WTC11 (cell line): Measurements from ENCODE around the gene C3orf22. TPM values are rescaled to one million over a fixed set of nuclear protein-coding genes. Genes with fewer than 3 reads are reported as not detected.

ENCODE experiments used
- ATAC-seq: fragments of 200-7000 bp; cut with Tn5 transposase; 2 replicates; pipeline ENCODE4 v1.10.0; 2021; ENCODE audit warnings: mild to moderate bottlenecking, moderate library complexity
- CTCF ChIA-PET: fragments of 300-600 bp; sonication (Branson Sonifier 250); formaldehyde crosslinking; loops from one replicate; lab custom pipeline; 2021; ENCODE audit warnings: antibody characterized with exemption; lab: Charles Lee
- POLR2A ChIA-PET: fragments of 350-600 bp; sonication (Branson Sonifier 250); formaldehyde crosslinking; loops from one replicate; lab custom pipeline; 2021; ENCODE audit warnings: antibody characterized with exemption; lab: Charles Lee
- DNase-seq: peaks from one replicate; pipeline ENCODE4 v3.0.0; 2021; ENCODE audit warnings: low spot score
- H3K27ac Mint-ChIP-seq: 2 replicates; pipeline ENCODE4 v1.8.0; 2021; ENCODE audit warnings: mixed read lengths
- H3K27me3 Mint-ChIP-seq: 2 replicates; pipeline ENCODE4 v1.8.0; 2021; ENCODE audit warnings: low read depth, mild to moderate bottlenecking, moderate library complexity, mixed read lengths
- H3K36me3 Mint-ChIP-seq: 2 replicates; pipeline ENCODE4 v1.8.0; 2021; ENCODE audit warnings: mixed read lengths
- H3K4me1 Mint-ChIP-seq: 2 replicates; pipeline ENCODE4 v1.8.0; 2022; ENCODE audit warnings: mixed read lengths
- H3K4me3 Mint-ChIP-seq: 2 replicates; pipeline ENCODE4 v1.8.0; 2021; ENCODE audit warnings: mild to moderate bottlenecking, moderate library complexity, mixed read lengths
- H3K9me3 Mint-ChIP-seq: 2 replicates; pipeline ENCODE4 v1.8.0; 2021; ENCODE audit warnings: mixed read lengths
- CDX4 ChIP-seq: fragments of 250-450 bp; sonication (Bioruptor Pico); IDR thresholded peaks from 2 replicates; pipeline ENCODE4 v1.9.0; 2021; ENCODE audit warnings: moderate library complexity, mild to moderate bottlenecking, inconsistent platforms, borderline replicate concordance
- CTCF ChIP-seq: fragments of 200-600 bp; IDR thresholded peaks from 2 replicates; pipeline ENCODE4 v1.8.0; 2022; ENCODE audit warnings: antibody characterized with exemption
- E2F4 ChIP-seq: sonication (generic); formaldehyde crosslinking; IDR thresholded peaks from 2 replicates; pipeline ENCODE4 v1.8.1; 2022; ENCODE audit warnings: low read depth, mild to moderate bottlenecking, moderate library complexity, missing genetic modification reagents, borderline replicate concordance
- FOXP1 ChIP-seq: sonication (generic); formaldehyde crosslinking; IDR thresholded peaks from 2 replicates; pipeline ENCODE4 v1.8.0; 2022; ENCODE audit warnings: missing genetic modification reagents, mild to moderate bottlenecking, moderate library complexity, borderline replicate concordance
- GABPB1 ChIP-seq: sonication (generic); formaldehyde crosslinking; IDR thresholded peaks from 2 replicates; pipeline ENCODE4 v1.8.1; 2023; ENCODE audit warnings: mild to moderate bottlenecking, missing genetic modification reagents
- IRF2 ChIP-seq: sonication (generic); formaldehyde crosslinking; IDR thresholded peaks from 2 replicates; pipeline ENCODE4 v1.8.0; 2022; ENCODE audit warnings: low read depth, missing genetic modification reagents, borderline replicate concordance
- MAX ChIP-seq: sonication (generic); formaldehyde crosslinking; IDR thresholded peaks from 2 replicates; pipeline ENCODE4 v1.8.0; 2022; ENCODE audit warnings: mild to moderate bottlenecking, missing genetic modification reagents
- NFATC4 ChIP-seq: fragments of 250-450 bp; sonication (Bioruptor Pico); IDR thresholded peaks from 2 replicates; pipeline ENCODE4 v1.9.0; 2021; ENCODE audit warnings: mild to moderate bottlenecking
- NFE2L1 ChIP-seq: sonication (generic); formaldehyde crosslinking; IDR thresholded peaks from 2 replicates; pipeline ENCODE4 v1.8.1; 2023; ENCODE audit warnings: missing genetic modification reagents
- NR1H2 ChIP-seq: sonication (generic); formaldehyde crosslinking; IDR thresholded peaks from 2 replicates; pipeline ENCODE4 v1.9.0; 2021; ENCODE audit warnings: mild to moderate bottlenecking, moderate library complexity, missing genetic modification reagents
- NR3C1 ChIP-seq: sonication (generic); formaldehyde crosslinking; conservative IDR thresholded peaks from 2 replicates; pipeline ENCODE4 v1.8.1; 2023; ENCODE audit warnings: low read depth, mild to moderate bottlenecking, missing genetic modification reagents
- OVOL2 ChIP-seq: fragments of 250-450 bp; sonication (Bioruptor Pico); IDR thresholded peaks from 2 replicates; pipeline ENCODE4 v1.9.0; 2021; ENCODE audit warnings: mild to moderate bottlenecking, borderline replicate concordance
- SMAD3 ChIP-seq: sonication (generic); formaldehyde crosslinking; IDR thresholded peaks from 2 replicates; pipeline ENCODE4 v1.8.0; 2022; ENCODE audit warnings: missing genetic modification reagents, mild to moderate bottlenecking, borderline replicate concordance
- SOX15 ChIP-seq: fragments of 250-450 bp; sonication (Bioruptor Pico); IDR thresholded peaks from 2 replicates; pipeline ENCODE4 v1.9.0; 2021; ENCODE audit warnings: mild to moderate bottlenecking
- STAT6 ChIP-seq: sonication (generic); formaldehyde crosslinking; conservative IDR thresholded peaks from 2 replicates; pipeline ENCODE4 v1.8.1; 2023; ENCODE audit warnings: mild to moderate bottlenecking, low read depth, missing genetic modification reagents, moderate library complexity
- TP53 ChIP-seq: sonication (generic); formaldehyde crosslinking; IDR thresholded peaks from 2 replicates; pipeline ENCODE4 v1.8.1; 2023; ENCODE audit warnings: mild to moderate bottlenecking, missing genetic modification reagents
- ZMAT4 ChIP-seq: fragments of 250-450 bp; sonication (Bioruptor Pico); IDR thresholded peaks from 2 replicates; pipeline ENCODE4 v1.9.0; 2021; ENCODE audit warnings: mild to moderate bottlenecking
- ZNF219 ChIP-seq: sonication (generic); formaldehyde crosslinking; IDR thresholded peaks from 2 replicates; pipeline ENCODE4 v1.8.0; 2023; ENCODE audit warnings: missing genetic modification reagents, mild to moderate bottlenecking, borderline replicate concordance
- ZSCAN18 ChIP-seq: fragments of 250-450 bp; sonication (Bioruptor Pico); IDR thresholded peaks from 2 replicates; pipeline ENCODE4 v2.1.2; 2022; ENCODE audit warnings: mild to moderate bottlenecking, moderate library complexity
- total RNA-seq: library from RNA; stranded (reverse); gene quantifications from 3 replicates; pipeline ENCODE4 v1.2.3, GENCODE V29; 2021
- TF ChIP-seq, protein P1 (sequence below): sonication (generic); formaldehyde crosslinking; IDR thresholded peaks from 2 replicates; pipeline ENCODE4 v1.8.0; 2022; ENCODE audit warnings: mild to moderate bottlenecking, missing genetic modification reagents
- TF ChIP-seq, protein P2 (sequence below): sonication (generic); formaldehyde crosslinking; IDR thresholded peaks from 2 replicates; pipeline ENCODE4 v1.8.0; 2022; ENCODE audit warnings: mild to moderate bottlenecking, missing genetic modification reagents
- TF ChIP-seq, protein P3 (sequence below): sonication (generic); formaldehyde crosslinking; IDR thresholded peaks from 2 replicates; pipeline ENCODE4 v1.8.1; 2022; ENCODE audit warnings: low read depth, missing genetic modification reagents, borderline replicate concordance

The C3orf22 gene
- total RNA-seq, 1 experiment from 2014 or later: not detected

GRCh38 chr3:126581569-126581968 lies 22.8 kb upstream of the C3orf22 start (continued):
- TF ChIP-seq IRF2 (CRISPR knock-in tag): no peak
- no peak for TF ChIP-seq NFE2L1 (CRISPR knock-in tag)
- TF ChIP-seq SMAD3 (CRISPR knock-in tag): no peak
- no peak for TF ChIP-seq OVOL2 (CRISPR knock-in tag)

DNA sequence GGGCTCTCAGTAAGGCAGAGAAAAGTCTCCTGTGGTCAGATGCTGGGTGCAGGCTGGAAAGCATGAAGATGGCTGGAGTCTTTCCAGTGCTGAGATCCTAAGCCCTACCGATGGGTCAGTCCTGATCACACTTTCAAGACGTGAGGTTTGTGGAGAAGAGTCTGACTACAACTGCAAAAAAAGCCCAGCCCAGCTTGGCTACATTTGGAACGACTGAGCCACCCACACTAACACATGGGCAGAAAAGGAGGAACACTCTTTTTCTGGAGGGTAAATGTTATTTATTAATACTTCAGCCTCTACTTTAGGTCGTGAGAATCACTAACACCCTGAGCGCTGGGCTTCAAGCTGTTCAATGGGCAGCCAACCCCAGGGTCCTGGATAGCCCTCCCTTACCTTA lies 22.0 kb upstream of the C3orf22 start:
- H3K27ac Mint-ChIP-seq: no peak overlapping the region
- ATAC-seq (no peak), DNase-seq (no peak)
- POLR2A ChIA-PET: interaction anchor here (0.7 kb wide), 1 partner anchor 39 kb away, joined by 4 read pairs; no protein-coding TSS in a partner anchor
- no peaks in the 10 kb centered on the region for H3K36me3 Mint-ChIP-seq
- no peak for TF ChIP-seq NR1H2 (CRISPR knock-in tag)
- TF ChIP-seq, protein P1, sequence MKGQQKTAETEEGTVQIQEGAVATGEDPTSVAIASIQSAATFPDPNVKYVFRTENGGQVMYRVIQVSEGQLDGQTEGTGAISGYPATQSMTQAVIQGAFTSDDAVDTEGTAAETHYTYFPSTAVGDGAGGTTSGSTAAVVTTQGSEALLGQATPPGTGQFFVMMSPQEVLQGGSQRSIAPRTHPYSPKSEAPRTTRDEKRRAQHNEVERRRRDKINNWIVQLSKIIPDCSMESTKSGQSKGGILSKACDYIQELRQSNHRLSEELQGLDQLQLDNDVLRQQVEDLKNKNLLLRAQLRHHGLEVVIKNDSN (CRISPR knock-in tag): no peak
- no peak for TF ChIP-seq ZMAT4 (CRISPR knock-in tag)
- no peak for TF ChIP-seq FOXP1 (CRISPR knock-in tag)
- no peak for TF ChIP-seq CTCF
- TF ChIP-seq, protein P2, sequence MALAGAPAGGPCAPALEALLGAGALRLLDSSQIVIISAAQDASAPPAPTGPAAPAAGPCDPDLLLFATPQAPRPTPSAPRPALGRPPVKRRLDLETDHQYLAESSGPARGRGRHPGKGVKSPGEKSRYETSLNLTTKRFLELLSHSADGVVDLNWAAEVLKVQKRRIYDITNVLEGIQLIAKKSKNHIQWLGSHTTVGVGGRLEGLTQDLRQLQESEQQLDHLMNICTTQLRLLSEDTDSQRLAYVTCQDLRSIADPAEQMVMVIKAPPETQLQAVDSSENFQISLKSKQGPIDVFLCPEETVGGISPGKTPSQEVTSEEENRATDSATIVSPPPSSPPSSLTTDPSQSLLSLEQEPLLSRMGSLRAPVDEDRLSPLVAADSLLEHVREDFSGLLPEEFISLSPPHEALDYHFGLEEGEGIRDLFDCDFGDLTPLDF (CRISPR knock-in tag): no peak
- TF ChIP-seq STAT6 (CRISPR knock-in tag): no peak
- TF ChIP-seq NR3C1 (CRISPR knock-in tag): no peak
- TF ChIP-seq ZSCAN18 (CRISPR knock-in tag): no peak
- TF ChIP-seq TP53: no peak
- TF ChIP-seq, protein P3, sequence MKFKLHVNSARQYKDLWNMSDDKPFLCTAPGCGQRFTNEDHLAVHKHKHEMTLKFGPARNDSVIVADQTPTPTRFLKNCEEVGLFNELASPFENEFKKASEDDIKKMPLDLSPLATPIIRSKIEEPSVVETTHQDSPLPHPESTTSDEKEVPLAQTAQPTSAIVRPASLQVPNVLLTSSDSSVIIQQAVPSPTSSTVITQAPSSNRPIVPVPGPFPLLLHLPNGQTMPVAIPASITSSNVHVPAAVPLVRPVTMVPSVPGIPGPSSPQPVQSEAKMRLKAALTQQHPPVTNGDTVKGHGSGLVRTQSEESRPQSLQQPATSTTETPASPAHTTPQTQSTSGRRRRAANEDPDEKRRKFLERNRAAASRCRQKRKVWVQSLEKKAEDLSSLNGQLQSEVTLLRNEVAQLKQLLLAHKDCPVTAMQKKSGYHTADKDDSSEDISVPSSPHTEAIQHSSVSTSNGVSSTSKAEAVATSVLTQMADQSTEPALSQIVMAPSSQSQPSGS (CRISPR knock-in tag): no peak
- TF ChIP-seq ZNF219: no peak
- TF ChIP-seq CDX4 (CRISPR knock-in tag): no peak
- TF ChIP-seq E2F4 (CRISPR knock-in tag): no peak
- TF ChIP-seq SOX15 (CRISPR knock-in tag): no peak
- no peak for TF ChIP-seq NFATC4
- TF ChIP-seq MAX (CRISPR knock-in tag): no peak
- no peak for TF ChIP-seq GABPB1 (CRISPR knock-in tag)
- no peak overlapping the region for H3K4me3 Mint-ChIP-seq
- no peaks in the 10 kb centered on the region for H3K4me1 Mint-ChIP-seq
- H3K9me3 Mint-ChIP-seq: no peaks in the 10 kb centered on the region
- CTCF ChIA-PET: no interaction called here
- no peaks in the 10 kb centered on the region; the same call in 1 of the 2 replicates for H3K27me3 Mint-ChIP-seq
